ENCODE data around the gene MACO1. TPM values are rescaled to one million over a fixed set of nuclear protein-coding genes. Genes with fewer than 3 reads are reported as not detected.

The MACO1 gene
- polyA plus RNA-seq, 1 donor (not counting 4 experiments of a cell fraction or from before 2014, with no cell fraction given): 8.1 TPM

DNA sequence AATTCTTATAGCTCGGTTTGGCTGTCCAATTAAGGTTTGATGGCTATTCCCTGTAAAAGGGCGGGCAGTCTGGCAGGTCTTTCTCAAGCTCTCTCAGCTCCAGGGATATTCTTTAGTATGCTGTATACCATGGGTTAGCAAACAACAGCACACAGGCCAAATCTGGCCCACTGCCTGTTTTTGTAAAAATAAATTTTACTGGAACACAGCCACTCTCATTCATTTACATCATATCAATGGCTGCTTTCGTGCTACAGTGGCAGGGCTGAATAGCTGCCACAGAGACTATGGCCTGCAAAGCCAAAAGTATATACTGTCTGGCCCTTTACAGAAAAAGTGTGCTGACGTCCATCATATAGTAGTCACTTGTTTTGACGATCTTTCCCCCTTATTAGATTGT is 32.0 kb downstream of the MACO1 start:
- Histone ChIP-seq H3K9ac (ENCODE audit: control insufficient read depth, extremely low read depth, insufficient read depth, low read length) (no peak overlapping the region), H3K9me1 (ENCODE audit: control insufficient read depth, extremely low read depth, insufficient read depth, low read length) (no peaks in the 10 kb centered on the region), H2AFZ (ENCODE audit: control insufficient read depth, low read length) (no peak overlapping the region), H3K79me2 (ENCODE audit: control insufficient read depth, insufficient read depth, low read length) (no peaks in the 10 kb centered on the region), H4K20me1 (ENCODE audit: control insufficient read depth, extremely low read depth, insufficient read depth, low read length) (no peaks in the 10 kb centered on the region), H3K4me2 (ENCODE audit: control insufficient read depth, extremely low read depth, insufficient read depth, low read depth, low read length) (no peak overlapping the region), H3K4me3 (ENCODE audit: control insufficient read depth in 2 of 3, extremely low read depth in 1 of 3, insufficient read depth in 2 of 3, low read depth in 1 of 3, low read length in 3 of 3) (no peak overlapping the region), H3K9me3 (ENCODE audit: control insufficient read depth, low read depth, low read length) (no peaks in the 10 kb centered on the region), H3K27ac (ENCODE audit: control insufficient read depth, insufficient read depth, low read length) (no peak overlapping the region), H3K36me3 (ENCODE audit: control insufficient read depth in 2 of 2, extremely low read depth in 1 of 2, insufficient read depth in 2 of 2, low read length in 2 of 2) (peaks cover 0 to 9% of the 10 kb centered on the region in 2 experiments), H3K27me3 (ENCODE audit: control insufficient read depth, extremely low read depth, insufficient read depth, low read length) (no peaks in the 10 kb centered on the region), H3K4me1 (ENCODE audit: control insufficient read depth, extremely low read depth, insufficient read depth, low read length) (no peaks in the 10 kb centered on the region)
- FAIRE-seq (no peak), DNase-seq (ENCODE audit: low read depth, low spot score) (no peak)
- dilution Hi-C loops (cut with MboI; ENCODE audit: extremely low pct_ligation_motif_present, low sequenced_read_pairs): no loop called here
- TF ChIP-seq, protein P1, sequence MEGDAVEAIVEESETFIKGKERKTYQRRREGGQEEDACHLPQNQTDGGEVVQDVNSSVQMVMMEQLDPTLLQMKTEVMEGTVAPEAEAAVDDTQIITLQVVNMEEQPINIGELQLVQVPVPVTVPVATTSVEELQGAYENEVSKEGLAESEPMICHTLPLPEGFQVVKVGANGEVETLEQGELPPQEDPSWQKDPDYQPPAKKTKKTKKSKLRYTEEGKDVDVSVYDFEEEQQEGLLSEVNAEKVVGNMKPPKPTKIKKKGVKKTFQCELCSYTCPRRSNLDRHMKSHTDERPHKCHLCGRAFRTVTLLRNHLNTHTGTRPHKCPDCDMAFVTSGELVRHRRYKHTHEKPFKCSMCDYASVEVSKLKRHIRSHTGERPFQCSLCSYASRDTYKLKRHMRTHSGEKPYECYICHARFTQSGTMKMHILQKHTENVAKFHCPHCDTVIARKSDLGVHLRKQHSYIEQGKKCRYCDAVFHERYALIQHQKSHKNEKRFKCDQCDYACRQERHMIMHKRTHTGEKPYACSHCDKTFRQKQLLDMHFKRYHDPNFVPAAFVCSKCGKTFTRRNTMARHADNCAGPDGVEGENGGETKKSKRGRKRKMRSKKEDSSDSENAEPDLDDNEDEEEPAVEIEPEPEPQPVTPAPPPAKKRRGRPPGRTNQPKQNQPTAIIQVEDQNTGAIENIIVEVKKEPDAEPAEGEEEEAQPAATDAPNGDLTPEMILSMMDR (optimal IDR thresholded peaks at IDR 0.05 in 1 of 3, IDR thresholded peaks at IDR 0.05 in 1 of 3, conservative IDR thresholded peaks at IDR 0.05 in 1 of 3; ENCODE audit: extremely low read depth in 1 of 3, insufficient read depth in 2 of 3, low read length in 3 of 3): no peak
- no peak for TF ChIP-seq EZH2 (IDR thresholded peaks at IDR 0.05; ENCODE audit: low read length)

DNA sequence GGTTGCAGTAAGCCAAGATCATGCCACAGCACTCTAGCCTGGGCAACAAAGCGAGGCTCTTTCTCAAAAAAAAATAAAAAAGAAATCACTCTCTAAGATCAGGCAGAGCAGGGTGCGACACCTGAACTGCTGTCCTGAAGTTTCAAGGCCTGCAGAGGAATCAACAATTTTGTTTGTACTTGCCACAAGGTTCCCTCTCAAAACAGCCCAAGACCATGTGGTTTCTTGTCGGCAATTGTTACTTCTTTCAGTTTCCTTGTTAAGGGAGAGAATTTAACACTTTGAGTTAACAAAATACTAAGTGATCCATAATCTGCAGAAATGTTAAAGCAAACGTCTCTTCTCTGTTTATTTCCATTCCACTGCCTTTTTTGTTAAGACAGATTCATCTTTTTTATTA is 36.5 kb downstream of the MACO1 start:
- no peak overlapping the region for H3K4me2 ChIP-seq (ENCODE audit: control insufficient read depth, extremely low read depth, insufficient read depth, low read depth, low read length)
- H3K36me3 ChIP-seq (ENCODE audit: control insufficient read depth in 2 of 2, extremely low read depth in 1 of 2, insufficient read depth in 2 of 2, low read length in 2 of 2): peaks cover 0 to 4% of the 10 kb centered on the region in 2 experiments
- no peak overlapping the region for H3K27ac ChIP-seq (ENCODE audit: control insufficient read depth, insufficient read depth, low read length)
- H3K4me1 ChIP-seq (ENCODE audit: control insufficient read depth, extremely low read depth, insufficient read depth, low read length): peaks cover 7% of the 10 kb centered on the region
- no peak for FAIRE-seq
- H2AFZ ChIP-seq (ENCODE audit: control insufficient read depth, low read length): no peak overlapping the region
- DNase-seq (ENCODE audit: low read depth, low spot score): no peak
- TF ChIP-seq, protein P1 (optimal IDR thresholded peaks at IDR 0.05 in 1 of 3, IDR thresholded peaks at IDR 0.05 in 1 of 3, conservative IDR thresholded peaks at IDR 0.05 in 1 of 3; ENCODE audit: extremely low read depth in 1 of 3, insufficient read depth in 2 of 3, low read length in 3 of 3): no peak
- no peak for TF ChIP-seq EZH2 (IDR thresholded peaks at IDR 0.05; ENCODE audit: low read length)
- H3K79me2 ChIP-seq (ENCODE audit: control insufficient read depth, insufficient read depth, low read length): no peaks in the 10 kb centered on the region
- no peaks in the 10 kb centered on the region for H3K9me3 ChIP-seq (ENCODE audit: control insufficient read depth, low read depth, low read length)
- no peaks in the 10 kb centered on the region for H4K20me1 ChIP-seq (ENCODE audit: control insufficient read depth, extremely low read depth, insufficient read depth, low read length)
- no peaks in the 10 kb centered on the region for H3K9me1 ChIP-seq (ENCODE audit: control insufficient read depth, extremely low read depth, insufficient read depth, low read length)
- no peak overlapping the region for H3K4me3 ChIP-seq (ENCODE audit: control insufficient read depth in 2 of 3, extremely low read depth in 1 of 3, insufficient read depth in 2 of 3, low read depth in 1 of 3, low read length in 3 of 3)
- H3K9ac ChIP-seq (ENCODE audit: control insufficient read depth, extremely low read depth, insufficient read depth, low read length): no peak overlapping the region
- H3K27me3 ChIP-seq (ENCODE audit: control insufficient read depth, extremely low read depth, insufficient read depth, low read length): no peaks in the 10 kb centered on the region
- dilution Hi-C loops (cut with MboI; ENCODE audit: extremely low pct_ligation_motif_present, low sequenced_read_pairs): no loop called here
